T-helper 2 cell treated with Interferon-gamma antibody and Interleukin-4, amounts not matched to agents 100 ng/mL and 5 ng/mL, for 36 hours (primary cell): ENCODE data around the gene PDZD2. TPM values are rescaled to one million over a fixed set of nuclear protein-coding genes. Genes with fewer than 3 reads are reported as not detected.

Experiments used
- intact Hi-C: fragments of 100-400 bp; cut with micrococcal nuclease; formaldehyde crosslinking; loops from one replicate; pipeline ENCODE4 v1.15.1; 2023
- total RNA-seq: library from RNA; stranded (reverse); gene quantifications from 2 replicates; pipeline ENCODE4 v1.2.3, GENCODE V29; 2022

PDZD2 gene
- total RNA-seq, 1 donor from 2014 or later, result not detected

DNA sequence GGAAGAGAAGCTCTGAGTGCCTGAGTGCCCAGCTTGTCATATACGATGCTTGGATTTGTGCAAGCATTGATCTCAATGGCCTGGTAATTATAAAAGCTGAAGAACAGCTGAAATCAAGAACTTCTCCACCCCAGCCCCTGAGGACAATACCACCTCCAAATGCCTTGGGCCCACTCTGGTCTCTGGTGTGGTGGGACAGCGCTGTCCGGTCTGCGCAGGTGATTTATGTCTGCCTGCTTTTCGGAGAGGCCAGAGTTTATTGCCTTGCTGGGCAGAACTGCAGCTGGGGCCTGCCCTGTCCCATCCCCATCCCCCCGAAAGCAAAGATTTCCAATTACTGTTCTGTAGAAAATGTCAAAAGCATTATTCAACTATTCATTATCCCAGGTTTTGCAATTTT lies 1.1 kb upstream of the PDZD2 start:
- intact Hi-C loops, result loop anchor here (2.0 to 5.0 kb wide), 2 partner anchors 106 to 439 kb away; partner anchors contain the start of genes C5orf22 and DROSHA

DNA sequence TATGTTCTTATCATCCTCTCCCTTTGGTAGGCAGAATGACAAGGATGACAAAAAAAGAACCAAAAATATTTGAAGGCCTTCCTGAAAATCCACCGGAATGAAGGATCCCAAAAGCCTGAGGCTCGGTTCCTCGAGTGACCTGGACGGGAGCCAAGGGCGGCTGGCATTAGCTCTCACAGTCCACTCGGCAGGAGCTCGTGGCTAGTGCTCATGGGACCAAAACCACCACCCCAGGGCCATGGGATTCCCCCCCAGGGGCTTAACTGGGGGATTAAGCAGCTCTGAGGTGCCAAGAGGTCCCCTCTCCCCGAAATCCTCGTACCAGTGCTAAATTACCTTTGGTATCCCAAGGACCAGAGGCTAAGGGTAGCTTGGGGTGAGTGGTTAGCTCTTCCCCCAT lies 586 bp upstream of the PDZD2 start:
- intact Hi-C loops, result loop anchor here (2.0 to 5.0 kb wide), 2 partner anchors 106 to 438 kb away; partner anchors contain the start of genes C5orf22 and DROSHA

DNA sequence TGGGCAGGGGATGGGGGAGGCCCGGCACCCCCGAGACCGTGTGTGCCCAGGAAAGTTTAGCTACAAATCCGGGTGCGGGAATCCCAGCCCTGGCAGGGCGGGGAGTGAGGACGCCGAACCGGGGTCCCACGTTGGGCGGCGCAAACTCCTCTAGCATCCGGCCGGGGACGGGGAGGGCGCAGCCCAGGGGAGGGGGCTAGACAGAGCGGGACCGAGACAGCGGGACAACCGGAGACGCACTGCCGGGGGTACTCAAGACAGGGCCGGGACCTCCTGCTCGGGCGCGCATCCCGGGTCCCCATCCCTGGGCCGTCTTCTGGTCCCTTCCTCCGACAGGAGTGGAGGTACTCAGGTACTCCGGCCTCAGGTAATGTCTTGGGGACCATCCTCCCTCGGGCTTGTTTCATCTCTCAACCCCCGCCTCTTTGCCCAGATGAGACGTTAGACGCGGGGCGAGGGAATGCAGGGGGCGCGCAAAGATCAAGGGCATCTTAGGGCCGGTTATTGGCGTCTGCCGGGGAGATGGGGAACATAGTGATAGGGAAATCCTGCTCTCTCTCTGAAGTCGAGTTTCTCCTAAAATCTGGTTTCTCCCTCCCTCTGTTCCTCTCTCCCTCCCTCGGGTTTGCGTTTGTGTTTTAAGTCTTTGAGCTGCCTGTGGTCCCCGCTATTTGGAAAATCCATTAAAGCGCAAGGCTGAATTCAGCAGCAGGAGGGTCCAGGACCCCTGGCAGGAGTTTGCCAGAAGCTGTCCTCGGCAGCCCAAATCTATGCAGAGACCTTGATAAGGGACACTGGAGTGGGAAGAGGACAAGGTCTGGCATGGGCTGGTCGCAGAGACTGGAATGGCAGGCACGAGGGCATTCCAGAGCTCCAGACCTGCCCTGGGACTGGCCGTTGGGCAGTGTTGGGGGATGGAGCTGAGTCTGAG lies 815 bp downstream of the PDZD2 start:
- intact Hi-C loops, result loop anchor here (2.0 to 5.0 kb wide), 2 partner anchors 107 to 437 kb away; partner anchors contain the start of genes C5orf22 and DROSHA

DNA sequence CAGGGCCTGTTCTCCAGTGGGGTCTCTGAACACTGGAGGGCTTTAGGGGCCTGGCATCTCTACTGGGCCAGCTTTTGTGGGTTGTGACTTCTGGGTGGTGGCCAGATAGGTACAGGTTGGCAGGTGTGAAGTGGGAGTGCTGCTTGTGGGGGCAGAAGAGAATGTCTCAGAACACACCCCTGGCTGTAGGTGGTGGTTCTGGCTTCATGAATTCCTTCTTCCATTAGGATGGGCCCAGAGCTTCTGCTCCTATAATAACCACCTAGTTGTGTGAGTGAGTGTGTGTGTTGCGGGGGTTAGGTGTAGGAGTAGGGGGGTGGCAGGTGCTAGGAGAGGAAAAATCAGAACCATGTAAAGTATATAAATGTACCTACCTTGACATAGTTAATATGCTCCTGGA lies 1.6 kb downstream of the PDZD2 start:
- intact Hi-C loops, result no loop called here

DNA sequence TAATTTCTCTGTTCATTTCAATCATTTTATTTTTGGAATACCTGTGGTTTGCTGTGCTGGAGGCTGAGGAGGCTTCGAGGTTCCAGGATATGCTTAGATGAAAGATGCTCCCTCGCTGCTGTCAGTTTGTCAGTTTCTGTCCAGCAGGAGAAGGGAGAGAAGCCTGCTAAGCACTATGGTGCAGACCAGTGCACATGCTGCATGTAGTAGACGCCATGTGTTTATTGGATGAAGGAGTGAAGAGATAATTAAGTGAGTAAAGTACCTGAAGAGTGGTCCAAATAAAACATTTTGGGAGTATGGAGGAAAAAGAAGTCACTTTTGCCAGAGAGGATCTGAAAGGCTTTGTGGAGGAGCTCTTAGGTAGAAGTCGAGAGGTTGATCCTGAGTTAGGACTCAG lies 2.1 kb downstream of the PDZD2 start:
- intact Hi-C loops, result no loop called here

DNA sequence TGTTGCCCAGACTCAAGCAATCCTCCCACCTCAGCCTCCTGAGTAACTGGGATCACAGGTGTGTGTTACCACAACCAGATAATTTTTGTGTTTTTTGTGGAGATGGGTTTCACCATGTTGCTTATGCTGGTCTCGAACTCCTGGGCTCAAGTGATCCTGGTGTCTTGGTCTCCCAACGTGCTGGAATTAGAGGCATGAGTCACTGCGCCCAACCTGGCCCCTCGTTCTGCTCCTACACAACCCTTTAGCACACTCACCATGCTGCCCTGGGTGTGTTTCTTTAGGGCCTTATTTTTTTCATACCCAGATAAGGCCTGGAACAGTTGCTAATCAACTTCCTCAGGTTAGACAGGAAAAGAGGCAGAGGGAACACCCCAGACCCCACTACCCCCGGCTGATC lies 2.6 kb downstream of the PDZD2 start:
- intact Hi-C loops, result no loop called here

DNA sequence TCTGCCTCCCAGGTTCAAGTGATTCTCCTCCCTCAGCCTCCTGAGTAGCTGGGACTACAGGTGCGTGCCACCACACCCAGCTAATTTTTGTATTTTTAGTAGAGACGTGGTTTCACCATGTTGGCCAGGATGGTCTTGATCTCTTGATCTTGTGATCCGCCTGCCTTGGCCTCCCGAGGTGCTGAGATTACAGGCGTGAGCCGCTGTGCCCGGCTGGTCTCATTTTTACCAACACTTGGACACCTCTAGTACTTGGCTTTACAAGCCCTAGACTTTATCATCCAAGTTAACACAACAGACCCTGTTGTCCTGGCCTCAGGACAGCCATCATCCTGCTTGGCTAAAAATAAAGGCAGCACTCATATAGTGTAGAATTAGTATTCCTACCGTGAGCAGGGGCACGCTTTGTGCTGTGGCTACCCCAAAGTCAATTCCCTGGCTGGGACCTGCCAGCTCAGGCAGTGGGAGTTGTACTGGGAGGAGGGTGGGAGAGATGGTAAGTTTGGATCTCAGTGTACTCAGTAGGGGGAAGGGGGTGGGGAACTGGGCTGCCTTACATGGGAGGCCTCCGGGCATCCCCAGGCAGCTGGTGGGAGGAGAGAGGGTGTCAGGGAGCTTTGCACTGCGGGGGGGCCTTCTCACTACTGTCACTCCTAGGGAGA lies 6.6 kb downstream of the PDZD2 start:
- intact Hi-C loops, result no loop called here

DNA sequence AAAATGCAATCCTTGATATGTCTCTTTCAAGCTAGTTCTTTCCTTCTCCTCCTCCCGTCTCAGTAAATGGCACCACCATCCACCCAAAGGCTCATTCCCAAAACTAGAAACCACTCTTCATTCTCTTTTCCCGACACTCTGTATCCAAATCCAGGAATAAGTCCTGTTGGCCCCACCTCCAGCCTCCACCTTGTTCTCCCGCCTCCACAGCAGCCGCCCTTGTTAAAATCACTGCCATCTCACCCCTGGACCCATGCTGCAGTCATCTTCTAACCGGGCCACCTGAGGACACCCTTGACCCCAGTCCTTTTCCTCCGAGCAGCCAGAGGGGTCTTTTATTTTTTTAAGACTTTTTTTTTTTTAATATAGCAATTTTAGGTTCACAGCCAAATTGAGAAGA lies 9.4 kb downstream of the PDZD2 start:
- intact Hi-C loops, result no loop called here

DNA sequence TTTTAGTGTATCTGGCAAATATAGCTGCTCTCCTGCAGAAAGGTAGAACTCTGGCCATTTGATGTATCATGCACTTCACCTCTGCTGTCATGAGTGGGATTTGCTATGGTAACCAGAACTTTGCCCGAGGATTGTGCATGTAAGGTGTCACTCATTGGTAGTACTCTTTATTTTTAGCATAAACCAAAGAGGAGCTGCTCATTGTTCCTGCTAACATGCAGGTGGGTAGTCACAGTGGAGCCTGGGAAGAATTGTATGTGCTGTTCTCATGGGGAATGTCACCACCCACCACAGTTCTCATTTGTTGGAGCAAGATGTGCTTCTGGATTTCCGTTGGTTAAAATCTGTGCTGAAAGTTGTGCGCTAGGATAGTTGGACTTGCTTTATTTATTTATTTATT lies 12.3 kb downstream of the PDZD2 start:
- intact Hi-C loops, result no loop called here

DNA sequence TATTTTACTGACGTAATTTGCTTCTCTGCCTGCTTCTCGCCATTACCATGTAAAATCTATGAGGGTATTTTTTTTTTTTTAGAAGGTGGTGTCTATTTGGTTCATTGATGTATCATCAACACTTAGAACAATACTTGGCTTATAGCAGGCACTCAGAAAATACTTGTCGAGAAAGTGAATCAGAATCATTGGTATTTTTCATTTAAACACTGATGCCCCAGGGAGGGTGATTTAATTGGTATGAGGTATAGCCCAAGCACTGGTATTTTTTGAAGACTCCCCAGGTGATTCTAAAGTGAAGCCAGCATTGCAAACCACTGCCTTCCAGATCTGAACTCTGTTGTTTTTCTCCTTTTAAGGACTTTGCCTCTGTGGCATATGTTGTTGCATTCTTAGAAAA lies 16.6 kb downstream of the PDZD2 start:
- intact Hi-C loops, result no loop called here

DNA sequence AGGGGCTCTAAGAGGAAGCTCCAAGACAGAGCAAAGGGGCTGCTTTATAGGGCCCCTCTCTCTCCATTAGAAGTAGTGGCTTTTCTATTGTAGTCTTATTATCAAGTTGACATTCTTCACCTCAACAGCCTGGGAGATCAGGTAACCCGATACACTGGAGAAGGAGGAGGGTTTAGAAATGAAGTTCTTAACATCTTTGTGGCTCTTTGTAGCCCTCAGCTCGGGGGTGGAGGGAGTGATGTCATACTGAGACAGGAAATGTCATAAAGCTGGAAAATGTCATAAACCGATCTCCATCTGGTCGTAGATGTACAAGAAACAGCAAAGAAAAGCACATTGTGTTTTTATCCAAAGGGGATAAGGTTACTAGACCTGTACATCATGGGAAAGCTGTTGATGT lies 17.9 kb downstream of the PDZD2 start:
- intact Hi-C loops, result no loop called here

DNA sequence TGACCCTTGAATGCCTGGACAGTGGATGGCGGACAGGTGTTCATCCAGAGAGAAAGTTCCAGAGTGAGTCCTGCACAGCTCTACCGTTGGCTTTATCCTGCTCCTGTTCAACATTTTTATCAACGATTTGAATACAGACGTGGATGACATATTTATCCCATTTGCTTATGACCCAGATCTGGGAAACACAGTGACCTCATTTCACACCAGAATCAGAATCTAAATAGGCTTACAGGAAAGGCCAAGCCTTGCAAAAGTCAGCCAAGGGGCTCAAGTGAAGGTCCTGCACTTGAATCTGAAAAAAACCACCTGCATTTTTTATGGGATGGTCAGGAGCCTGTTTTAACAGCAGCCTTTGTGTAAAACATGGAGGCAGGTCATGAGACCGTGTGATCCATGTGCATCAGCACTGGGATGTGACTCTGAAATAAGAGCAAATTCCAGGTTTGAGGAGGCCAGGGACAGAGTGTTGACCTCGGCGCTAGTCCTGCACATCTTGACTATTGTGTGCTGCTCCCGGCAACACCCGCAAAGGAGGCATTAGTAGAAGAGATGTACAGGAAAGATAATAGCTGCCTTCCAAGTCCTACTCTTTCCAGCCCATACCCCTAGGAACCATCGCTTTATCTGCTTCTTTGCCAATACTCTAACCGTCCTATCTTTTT lies 18.5 kb downstream of the PDZD2 start:
- intact Hi-C loops, result no loop called here

DNA sequence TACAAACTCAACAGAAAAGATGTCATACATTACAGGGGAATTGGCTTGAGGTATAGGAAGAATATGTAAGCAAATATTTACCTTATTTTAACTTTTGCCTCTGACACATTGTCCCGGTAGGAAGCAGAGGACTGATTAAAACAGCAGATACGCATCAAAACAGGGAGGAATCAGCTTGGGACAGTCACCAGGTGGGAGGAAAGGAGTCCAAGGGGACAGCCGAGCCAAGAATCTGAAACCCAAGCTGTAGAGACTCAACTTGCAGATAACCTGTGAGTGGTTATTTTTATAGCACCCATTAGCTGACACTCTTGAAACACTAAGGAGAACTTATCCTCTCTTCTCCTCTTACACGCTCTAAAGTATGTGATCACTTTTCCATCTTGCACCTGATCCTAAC lies 22.3 kb downstream of the PDZD2 start:
- intact Hi-C loops, result no loop called here

DNA sequence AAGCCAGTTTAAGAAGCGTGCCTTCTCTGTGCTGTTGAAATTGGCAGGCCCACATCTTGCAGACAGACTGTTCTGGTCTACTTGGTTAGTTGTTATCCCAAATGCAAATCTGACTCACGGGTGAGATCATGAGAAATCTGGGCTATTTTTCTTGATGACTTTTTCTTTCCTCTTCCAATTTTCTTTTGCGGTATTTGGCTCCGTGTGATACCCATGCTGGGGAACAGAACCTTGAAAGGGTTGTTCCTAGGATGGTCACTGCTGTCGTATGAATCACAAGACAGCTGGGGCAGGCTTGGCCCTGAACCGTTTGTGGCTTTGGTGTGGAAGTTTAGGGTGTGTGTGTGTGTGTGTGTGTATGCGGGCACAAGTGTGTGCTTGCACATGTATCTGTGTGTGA lies 24.6 kb downstream of the PDZD2 start:
- intact Hi-C loops, result no loop called here

DNA sequence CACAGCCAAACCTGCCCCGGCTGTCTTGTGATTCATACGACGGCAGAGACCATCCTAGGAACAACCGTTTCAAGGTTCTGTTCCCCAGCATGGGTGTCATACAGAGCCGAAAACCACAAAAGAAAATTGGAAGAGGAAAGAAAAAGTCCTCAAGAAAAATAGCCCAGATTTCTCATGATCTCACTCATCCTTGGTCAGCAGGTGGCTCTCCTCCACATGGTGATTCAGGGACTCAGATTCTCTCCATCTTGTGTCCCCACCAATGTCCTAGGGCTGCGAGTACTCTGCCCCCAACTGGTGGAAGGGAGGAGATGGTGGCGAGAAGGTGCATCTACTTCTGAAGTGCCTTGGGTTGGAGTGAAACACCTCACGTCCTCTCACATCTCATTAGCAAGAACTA lies 25.6 kb downstream of the PDZD2 start:
- intact Hi-C loops, result no loop called here

DNA sequence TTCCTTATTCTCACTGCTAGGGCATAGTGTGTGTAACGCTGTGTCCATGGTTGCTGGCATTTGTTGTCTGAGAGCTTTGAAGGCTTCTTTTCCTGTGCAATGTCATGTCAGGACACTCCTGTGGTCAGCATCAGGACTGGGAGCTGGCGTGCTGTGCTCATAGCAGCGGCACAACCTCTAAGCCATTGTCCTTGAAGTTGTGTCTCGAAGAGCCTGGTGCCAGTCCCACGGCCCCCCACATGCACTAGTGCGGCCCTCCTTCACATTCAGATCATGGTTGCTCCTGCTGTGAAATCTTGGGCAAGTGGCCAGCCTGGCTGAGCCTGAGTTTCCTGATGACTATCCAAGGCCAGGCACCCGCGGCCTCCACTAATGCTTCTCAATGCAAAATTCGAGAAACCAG lies 32.4 kb downstream of the PDZD2 start:
- intact Hi-C loops, result no loop called here

DNA sequence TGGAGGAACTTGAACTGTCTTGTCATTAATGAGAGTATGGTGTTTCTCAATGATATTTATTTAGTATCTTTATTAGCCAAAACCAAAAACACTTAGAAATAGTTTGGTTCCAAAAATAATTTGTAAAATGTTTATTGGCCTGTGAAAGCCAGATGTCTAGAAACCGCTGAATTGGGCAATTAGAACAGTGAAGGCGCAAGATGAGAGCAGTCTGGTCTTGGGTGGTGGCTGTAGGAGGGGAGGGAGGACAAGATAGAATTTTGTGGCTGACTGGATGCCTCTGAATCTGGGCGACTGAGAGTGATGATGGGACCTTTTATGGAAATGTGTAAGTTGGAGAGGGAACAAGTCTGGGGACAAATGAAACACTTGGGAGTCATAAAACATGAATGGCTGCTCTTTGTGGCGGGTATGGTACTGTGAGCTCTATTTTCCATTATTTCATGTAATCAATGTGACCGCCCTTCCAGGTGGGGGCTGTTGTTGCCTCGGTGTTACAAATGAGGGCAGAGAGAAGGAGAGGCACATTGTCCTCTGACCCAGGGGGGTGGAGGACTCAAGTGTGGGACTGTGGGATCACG lies 35.5 kb downstream of the PDZD2 start:
- intact Hi-C loops, result no loop called here

DNA sequence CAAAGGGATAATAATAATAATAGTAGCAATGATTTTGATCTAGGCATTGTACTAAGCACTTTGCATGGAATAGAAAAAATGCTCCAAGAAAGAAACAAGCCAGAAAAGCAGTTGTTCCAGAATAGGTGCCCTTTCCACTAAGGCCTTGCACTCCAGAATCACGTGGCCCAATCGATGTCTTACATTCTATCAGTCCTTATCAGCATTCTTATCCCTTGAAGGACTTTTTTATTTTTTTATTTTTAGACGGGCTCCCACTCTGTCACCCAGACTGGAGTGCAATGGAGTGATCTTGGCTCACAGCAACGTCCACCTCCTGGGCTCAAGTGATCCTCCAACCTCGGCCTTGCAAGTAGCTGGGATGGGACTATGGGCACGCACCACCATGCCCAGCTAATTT lies 36.5 kb downstream of the PDZD2 start:
- intact Hi-C loops, result no loop called here

DNA sequence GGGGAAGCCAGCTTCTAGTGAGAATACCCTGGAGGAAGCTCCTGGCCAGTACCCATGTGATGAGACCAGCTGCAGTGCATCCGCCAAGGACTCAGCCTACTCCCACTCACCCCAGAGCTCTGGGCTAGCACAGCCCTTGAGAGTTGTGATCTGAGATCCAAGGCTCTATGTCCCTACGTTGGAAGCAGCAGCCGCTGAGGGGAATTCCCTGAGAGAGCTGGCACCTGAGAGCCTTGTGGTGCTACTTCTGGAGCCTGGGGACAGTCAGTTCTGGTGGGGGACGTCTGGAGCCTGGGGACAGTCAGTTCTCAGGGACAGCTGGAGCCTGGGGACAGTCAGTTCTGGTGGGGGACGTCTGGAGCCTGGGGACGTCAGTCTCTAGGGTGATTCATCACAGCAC lies 39.2 kb downstream of the PDZD2 start:
- intact Hi-C loops, result no loop called here

DNA sequence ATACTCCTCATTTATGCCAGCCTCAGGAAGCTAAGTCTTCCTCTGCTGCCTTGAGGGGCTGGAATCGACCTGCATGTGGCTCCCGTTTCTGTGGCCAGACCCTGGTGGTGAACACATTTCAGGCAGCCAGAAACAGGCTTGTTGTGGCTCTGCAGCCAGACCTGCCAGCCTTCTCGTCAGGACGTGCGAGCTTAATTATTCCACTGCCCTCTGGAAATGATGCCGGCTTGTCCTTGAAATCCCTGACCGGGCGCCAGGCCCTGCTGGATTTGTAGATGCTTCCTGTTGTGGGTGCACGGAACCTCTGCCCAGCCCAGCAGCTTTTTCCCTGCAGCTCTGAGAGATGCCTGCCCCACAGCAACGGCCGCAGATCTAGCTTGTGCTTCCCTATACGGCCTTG lies 41.6 kb downstream of the PDZD2 start:
- intact Hi-C loops, result no loop called here

DNA sequence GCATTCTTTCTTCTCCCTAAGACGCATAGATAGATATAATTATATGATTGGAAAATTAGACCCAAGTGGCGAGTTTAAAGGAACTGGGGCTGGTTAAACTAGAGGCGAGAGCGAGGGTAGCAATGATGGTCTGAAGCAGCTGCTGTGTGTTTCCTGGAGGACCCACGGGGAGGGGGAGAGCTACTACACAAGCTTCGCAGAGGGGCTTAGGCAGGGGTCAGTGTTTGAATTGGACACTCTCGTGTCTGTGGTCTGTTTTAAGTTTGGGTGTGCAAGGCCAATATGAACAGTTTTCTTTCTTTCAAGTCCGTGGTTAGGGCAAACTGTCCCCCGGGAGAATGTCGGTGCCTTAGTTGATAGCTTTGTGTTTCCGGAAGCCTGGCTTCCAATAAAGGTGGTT lies 43.1 kb downstream of the PDZD2 start:
- intact Hi-C loops, result no loop called here

DNA sequence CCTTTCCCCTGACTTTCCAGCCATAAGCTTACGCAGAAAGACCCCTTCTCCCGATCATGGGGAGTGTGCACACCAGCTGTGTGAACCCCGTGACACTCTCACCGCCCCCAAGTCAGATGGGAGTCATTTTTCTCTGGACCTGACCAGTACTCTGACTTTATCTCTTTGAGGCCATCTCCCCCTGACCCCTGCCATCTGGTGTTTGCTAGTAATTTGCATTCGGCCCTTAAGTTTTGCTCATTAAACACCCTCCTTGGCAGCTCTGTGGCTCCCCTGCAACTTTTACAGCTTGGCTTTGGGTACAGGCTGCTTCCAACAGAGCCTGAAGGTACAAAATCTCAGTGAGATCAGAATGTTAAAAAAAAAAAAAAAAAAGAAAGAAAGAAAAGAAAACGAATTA lies 43.9 kb downstream of the PDZD2 start:
- intact Hi-C loops, result no loop called here
